ENCODE results near the gene ANAPC5.

DNA sequence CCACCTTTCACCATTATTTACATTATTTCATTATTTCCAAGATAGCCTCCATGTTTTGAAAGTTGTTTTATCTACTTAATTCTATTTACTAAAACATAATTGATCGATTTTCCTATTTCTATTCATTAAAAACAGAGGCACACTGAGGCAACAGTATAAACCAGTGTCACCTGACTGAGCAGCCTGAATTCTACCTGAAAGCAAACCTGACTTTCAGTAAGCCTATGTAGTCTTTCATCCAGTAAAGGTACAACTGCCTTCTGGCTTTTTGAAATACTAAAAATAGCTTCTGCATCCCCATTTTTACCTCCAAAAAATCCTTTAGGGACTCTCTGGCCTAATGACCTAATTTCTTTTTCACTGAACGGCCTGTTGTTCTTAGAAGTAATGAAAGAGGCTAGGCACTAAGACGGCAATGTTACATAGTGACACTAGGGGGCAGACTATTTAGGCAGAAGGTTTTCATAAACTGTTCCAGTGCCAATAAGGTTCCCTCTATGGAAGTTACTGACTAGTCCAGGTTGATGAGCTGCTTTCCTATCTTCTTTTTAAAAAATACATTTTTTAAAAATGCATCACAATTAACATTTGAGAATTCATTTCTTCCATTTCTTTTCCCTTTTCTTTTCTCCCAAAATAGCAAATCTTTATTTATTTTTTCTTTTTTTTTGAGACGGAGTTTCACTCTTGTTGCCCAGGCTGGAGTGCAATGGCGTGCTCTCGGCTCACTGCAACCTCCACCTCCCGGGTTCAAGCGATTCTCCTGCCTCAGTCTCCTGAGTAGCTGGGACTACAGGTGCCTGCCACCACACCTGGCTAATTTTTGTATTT is 17.5 kb downstream of the ANAPC5 start:
- TF ChIP-seq, protein P1, sequence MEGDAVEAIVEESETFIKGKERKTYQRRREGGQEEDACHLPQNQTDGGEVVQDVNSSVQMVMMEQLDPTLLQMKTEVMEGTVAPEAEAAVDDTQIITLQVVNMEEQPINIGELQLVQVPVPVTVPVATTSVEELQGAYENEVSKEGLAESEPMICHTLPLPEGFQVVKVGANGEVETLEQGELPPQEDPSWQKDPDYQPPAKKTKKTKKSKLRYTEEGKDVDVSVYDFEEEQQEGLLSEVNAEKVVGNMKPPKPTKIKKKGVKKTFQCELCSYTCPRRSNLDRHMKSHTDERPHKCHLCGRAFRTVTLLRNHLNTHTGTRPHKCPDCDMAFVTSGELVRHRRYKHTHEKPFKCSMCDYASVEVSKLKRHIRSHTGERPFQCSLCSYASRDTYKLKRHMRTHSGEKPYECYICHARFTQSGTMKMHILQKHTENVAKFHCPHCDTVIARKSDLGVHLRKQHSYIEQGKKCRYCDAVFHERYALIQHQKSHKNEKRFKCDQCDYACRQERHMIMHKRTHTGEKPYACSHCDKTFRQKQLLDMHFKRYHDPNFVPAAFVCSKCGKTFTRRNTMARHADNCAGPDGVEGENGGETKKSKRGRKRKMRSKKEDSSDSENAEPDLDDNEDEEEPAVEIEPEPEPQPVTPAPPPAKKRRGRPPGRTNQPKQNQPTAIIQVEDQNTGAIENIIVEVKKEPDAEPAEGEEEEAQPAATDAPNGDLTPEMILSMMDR (IDR thresholded peaks at IDR 0.05), result peak; percentile 55 to 90 (median 82)
- no peak for TF ChIP-seq POLR2A (IDR thresholded peaks at IDR 0.05)
